HG02798 (cell line): Measurements from ENCODE around the gene DIS3L2.
"Not testable (repeated sequence)": the region's sequence is repeated elsewhere in the genome, so short reads cannot be mapped to it uniquely, and the experiment has no call there.

Source experiments
- ATAC-seq: cut with Tn5 transposase; IDR thresholded peaks from one replicate; pipeline ENCODE4 v1.9.1; 2021; ENCODE audit warnings: mild to moderate bottlenecking; ENCODE audit not compliant: unreplicated experiment, poor library complexity

The DIS3L2 gene

GRCh38 chr2:232006253-232006652 is 44.7 kb downstream of the DIS3L2 start:
- ATAC-seq, result no peak

- ATAC-seq, result no peak
Observed at GRCh38 chr2:232008907-232009638, 47.6 kb downstream of the DIS3L2 start.

DNA sequence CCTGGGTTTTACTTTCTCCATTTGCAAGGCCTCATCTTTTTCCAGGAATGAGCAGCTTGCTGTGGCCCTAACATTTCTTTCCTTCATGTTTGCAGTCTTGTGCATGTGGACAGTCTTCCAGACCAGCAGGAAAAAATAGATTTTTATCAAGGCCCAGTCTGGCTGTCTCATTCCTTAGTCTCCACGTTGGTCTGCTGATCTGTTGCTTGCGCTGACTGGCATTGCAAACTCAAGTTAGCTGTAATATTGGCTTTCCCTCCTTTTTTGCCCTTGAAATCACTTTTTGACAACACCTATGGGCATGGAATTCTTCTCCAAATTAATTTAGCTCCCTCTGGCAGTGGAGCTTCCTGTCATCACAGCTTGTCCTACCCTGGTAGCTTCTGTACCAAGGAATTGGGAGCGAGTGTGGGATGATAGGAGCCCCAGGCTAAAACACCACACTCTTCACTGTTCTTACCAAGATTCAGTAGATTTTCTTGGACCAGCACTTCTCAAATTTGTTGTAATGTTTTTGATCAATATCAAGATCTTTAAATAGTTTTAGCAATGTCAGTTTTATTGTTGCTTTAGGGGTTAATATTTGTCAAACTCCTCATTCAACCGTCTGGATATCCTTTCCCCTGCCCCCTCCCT is 48.2 kb downstream of the DIS3L2 start:
- ATAC-seq, result no peak

GRCh38 chr2:232013701-232014353 is 52.3 kb downstream of the DIS3L2 start:
- no peak for ATAC-seq

DNA sequence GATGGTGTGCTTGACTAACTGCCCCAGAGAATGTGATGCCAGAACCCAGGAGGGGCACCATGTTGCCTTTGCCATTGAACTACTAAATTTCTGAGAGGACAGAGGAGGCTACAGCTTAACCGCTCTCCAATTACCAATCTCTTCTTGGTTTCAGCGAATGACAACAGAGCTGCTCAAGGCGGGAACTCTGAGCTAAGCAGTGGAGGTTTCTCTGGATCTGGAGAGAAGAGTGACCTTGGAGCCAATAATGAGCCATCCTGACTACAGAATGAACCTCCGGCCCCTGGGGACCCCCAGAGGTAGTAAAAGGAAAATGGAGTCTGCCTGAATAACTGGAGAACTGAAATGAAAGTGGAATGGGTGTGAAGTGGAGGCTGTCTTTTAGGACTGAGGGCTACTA is 53.2 kb downstream of the DIS3L2 start:
- ATAC-seq, result no peak

- no peak for ATAC-seq
Observed at GRCh38 chr2:232018181-232018580, 56.7 kb downstream of the DIS3L2 start.

- ATAC-seq, result no peak
Observed at GRCh38 chr2:232022718-232023117, 61.2 kb downstream of the DIS3L2 start.

GRCh38 chr2:232023426-232023825 is 61.9 kb downstream of the DIS3L2 start:
- no peak for ATAC-seq

- ATAC-seq, result no peak
Observed at GRCh38 chr2:232024457-232024856, 62.9 kb downstream of the DIS3L2 start.

GRCh38 chr2:232026910-232027309 is 65.4 kb downstream of the DIS3L2 start:
- ATAC-seq, result peak; percentile 95

DNA sequence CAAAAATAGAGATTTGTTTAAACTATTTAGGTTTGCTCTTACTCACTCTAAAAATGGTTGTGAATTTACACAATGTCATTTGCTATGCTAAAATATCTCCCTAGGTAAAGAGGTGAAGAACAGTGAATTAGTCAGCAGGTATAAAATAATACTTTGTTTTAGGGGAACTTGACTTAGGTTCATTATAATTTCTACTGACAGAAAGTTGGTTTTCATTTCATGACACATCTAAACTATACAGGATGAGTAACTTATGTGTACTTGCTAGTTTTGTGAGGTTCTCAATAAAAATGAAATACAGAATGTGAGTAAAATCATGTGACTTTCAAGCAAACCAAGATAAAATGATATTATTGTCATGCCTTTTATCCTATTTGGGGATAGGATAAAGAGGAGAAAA is 66.0 kb downstream of the DIS3L2 start:
- ATAC-seq, result no peak

DNA sequence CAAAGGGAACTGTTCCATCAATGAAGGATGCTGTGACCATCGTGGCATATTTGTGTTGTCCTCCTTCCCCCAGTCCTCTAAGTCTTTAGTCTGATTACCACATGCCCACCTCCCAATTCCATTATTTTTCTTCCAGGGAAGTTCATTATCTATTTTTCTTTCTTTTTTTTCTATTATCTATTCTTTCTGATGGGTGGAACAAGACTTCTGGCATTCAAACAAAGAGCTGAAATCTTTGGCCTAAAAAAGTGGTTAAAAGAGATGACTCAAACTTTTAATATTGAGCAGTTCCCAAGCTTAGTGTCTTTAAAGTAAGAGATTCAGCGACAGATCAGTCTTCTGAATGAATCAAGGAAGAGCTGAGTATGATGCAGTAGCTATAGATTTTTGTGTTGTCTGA is 66.6 kb downstream of the DIS3L2 start:
- no peak for ATAC-seq

- no peak for ATAC-seq
Observed at GRCh38 chr2:232028631-232029030, 67.1 kb downstream of the DIS3L2 start.

- ATAC-seq, result no peak
Observed at GRCh38 chr2:232029346-232029745, 67.8 kb downstream of the DIS3L2 start.

- no peak for ATAC-seq
Observed at GRCh38 chr2:232030229-232030628, 68.7 kb downstream of the DIS3L2 start.

DNA sequence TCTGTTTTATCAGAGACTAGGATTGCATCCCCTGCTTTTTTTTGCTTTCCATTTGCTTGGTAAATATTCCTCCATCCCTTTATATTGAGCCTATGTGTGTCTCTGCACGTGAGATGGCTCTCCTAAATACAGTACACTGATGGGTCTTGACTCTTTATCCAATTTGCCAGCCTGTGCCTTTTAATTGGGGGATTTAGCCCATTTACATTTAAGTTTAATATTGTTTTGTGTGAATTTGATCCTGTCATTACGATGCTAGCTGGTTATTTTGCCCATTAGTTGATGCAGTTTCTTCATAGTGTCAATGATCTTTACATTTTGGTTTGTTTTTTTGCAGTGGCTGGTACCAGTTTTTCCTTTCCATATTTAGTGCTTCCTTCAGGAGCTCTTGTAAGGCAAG is 73.8 kb downstream of the DIS3L2 start:
- ATAC-seq, result not testable (repeated sequence)

GRCh38 chr2:232036876-232037275 is 75.4 kb downstream of the DIS3L2 start:
- not testable (repeated sequence) for ATAC-seq

- ATAC-seq, result no peak
Observed at GRCh38 chr2:232038251-232038880, 76.9 kb downstream of the DIS3L2 start.

- no peak for ATAC-seq
Observed at GRCh38 chr2:232038881-232039485, 77.5 kb downstream of the DIS3L2 start.

GRCh38 chr2:232042911-232043574 is 81.5 kb downstream of the DIS3L2 start:
- ATAC-seq, result no peak
